ENCODE data around the gene IL16. TPM values are rescaled to one million over a fixed set of nuclear protein-coding genes. Genes with fewer than 3 reads are reported as not detected.

Gene IL16
- total and polyA plus RNA-seq, 9 of the 15 experiments (the other 6 are each of a cell fraction or from before 2014, with no cell fraction given), result 1.4 to 18.8 (median 10.6) TPM

DNA sequence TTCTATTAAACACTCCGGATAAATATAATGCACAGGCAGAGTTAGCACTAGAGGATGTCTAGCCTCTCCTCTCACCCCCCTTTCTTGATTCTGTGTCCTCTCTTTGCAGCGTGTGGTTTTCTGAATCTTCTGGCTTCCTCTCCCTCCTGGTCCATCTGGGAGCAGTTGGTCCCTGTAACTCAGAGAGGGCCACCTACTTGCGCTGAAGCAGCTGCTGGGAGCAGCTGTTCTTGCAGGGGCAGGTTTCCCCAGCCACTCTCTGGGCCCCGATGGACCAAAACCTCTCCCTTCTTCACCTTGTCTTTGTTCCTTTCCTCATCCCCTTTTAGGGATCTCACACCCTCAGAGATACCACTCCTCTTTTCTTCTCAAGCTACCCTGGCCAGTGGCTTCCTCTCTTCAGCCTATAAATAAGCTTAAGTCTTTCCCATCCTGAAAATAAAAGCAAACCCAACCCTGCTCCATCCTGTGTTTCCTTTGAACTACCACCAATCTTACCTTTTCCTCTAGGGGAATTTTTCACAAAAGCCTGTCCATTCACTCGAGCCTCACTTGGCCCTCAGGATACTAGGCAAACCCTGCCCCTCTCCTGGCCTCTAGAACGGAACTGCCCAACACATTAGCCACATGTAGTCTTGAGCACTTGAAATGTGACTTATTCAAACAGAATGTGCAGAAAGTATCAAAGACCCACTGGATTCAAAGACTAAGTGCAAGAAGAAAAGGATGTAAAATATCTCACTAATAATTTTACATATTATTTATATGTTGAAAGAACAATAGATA lies 67.6 kb downstream of the IL16 start:
- Histone ChIP-seq H3K9ac (ENCODE audit: insufficient read depth in 1 of 2, low read depth in 2 of 2, low read length in 2 of 2) (no peak overlapping the region), H3K36me3 (ENCODE audit: control insufficient read depth, insufficient read depth, low read length) (peaks cover 3% of the 10 kb centered on the region; the same call in 2 of the 3 replicates), H3K9me3 (replicated peaks; ENCODE audit: control insufficient read depth, insufficient read depth, low read depth, low read length) (no peaks in the 10 kb centered on the region), H3K79me2 (ENCODE audit: control insufficient read depth, insufficient read depth, low read length) (no peaks in the 10 kb centered on the region), H3K4me3 (no peak overlapping the region), H3K27ac (ENCODE audit: extremely low read depth, low read depth, low read length) (no peak overlapping the region), H3K27me3 (ENCODE audit: control insufficient read depth in 2 of 2, insufficient read depth in 2 of 2, low read length in 2 of 2) (no peaks in the 10 kb centered on the region), H3K4me2 (ENCODE audit: insufficient read depth, low read length) (no peak overlapping the region), H3K4me1 (replicated peaks in 1 of 2; ENCODE audit: control insufficient read depth in 2 of 2, insufficient read depth in 2 of 2, low read length in 2 of 2) (peaks cover 3 to 13% of the 10 kb centered on the region in 2 experiments; a peak in 3 of 5 replicates), H4K20me1 (replicated peaks; ENCODE audit: control insufficient read depth, insufficient read depth, low read length) (no peaks in the 10 kb centered on the region), H3K9me1 (ENCODE audit: control insufficient read depth, insufficient read depth, low read length) (no peaks in the 10 kb centered on the region), H2AFZ (ENCODE audit: low read depth, low read length) (no peak overlapping the region)
- in situ Hi-C loops (cut with MboI) (loop anchor here (10.0 kb wide), 1 partner anchor 809 kb away; no protein-coding TSS in a partner anchor), intact Hi-C loops (cut with micrococcal nuclease) (no loop called here)
- TF ChIP-seq, protein P1, sequence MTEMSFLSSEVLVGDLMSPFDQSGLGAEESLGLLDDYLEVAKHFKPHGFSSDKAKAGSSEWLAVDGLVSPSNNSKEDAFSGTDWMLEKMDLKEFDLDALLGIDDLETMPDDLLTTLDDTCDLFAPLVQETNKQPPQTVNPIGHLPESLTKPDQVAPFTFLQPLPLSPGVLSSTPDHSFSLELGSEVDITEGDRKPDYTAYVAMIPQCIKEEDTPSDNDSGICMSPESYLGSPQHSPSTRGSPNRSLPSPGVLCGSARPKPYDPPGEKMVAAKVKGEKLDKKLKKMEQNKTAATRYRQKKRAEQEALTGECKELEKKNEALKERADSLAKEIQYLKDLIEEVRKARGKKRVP (CRISPR knock-in tag; IDR thresholded peaks at IDR 0.05), result no peak
- TF ChIP-seq, protein P2, sequence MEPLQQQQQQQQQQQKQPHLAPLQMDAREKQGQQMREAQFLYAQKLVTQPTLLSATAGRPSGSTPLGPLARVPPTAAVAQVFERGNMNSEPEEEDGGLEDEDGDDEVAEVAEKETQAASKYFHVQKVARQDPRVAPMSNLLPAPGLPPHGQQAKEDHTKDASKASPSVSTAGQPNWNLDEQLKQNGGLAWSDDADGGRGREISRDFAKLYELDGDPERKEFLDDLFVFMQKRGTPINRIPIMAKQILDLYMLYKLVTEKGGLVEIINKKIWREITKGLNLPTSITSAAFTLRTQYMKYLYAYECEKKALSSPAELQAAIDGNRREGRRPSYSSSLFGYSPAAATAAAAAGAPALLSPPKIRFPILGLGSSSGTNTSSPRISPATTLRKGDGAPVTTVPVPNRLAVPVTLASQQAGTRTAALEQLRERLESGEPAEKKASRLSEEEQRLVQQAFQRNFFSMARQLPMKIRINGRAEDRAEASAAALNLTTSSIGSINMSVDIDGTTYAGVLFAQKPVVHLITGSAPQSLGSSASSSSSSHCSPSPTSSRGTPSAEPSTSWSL (CRISPR knock-in tag; IDR thresholded peaks at IDR 0.05; ENCODE audit: borderline replicate concordance), result no peak
- TF ChIP-seq ZNF232 (CRISPR knock-in tag; IDR thresholded peaks at IDR 0.05), result no peak
- no peak for TF ChIP-seq NFIC (IDR thresholded peaks at IDR 0.05)
- TF ChIP-seq, protein P3, sequence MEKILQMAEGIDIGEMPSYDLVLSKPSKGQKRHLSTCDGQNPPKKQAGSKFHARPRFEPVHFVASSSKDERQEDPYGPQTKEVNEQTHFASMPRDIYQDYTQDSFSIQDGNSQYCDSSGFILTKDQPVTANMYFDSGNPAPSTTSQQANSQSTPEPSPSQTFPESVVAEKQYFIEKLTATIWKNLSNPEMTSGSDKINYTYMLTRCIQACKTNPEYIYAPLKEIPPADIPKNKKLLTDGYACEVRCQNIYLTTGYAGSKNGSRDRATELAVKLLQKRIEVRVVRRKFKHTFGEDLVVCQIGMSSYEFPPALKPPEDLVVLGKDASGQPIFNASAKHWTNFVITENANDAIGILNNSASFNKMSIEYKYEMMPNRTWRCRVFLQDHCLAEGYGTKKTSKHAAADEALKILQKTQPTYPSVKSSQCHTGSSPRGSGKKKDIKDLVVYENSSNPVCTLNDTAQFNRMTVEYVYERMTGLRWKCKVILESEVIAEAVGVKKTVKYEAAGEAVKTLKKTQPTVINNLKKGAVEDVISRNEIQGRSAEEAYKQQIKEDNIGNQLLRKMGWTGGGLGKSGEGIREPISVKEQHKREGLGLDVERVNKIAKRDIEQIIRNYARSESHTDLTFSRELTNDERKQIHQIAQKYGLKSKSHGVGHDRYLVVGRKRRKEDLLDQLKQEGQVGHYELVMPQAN (IDR thresholded peaks at IDR 0.05; ENCODE audit: borderline replicate concordance), result no peak
- no peak for TF ChIP-seq HLTF (IDR thresholded peaks at IDR 0.05)
- WGBS (ENCODE audit: insufficient coverage, low coverage, missing lambda C conversion rate), result 69% methylated on average over 6 of the region's 6 CpGs
- FAIRE-seq (no peak), ATAC-seq (no peak), DNase-seq (ENCODE audit: extremely low read depth in 1 of 4, low spot score in 3 of 4) (no peak)
- POLR2A ChIA-PET, result no interaction called here
- CTCF ChIA-PET (ENCODE audit: low intra/inter-chr PET ratio), result interaction anchor here (3.7 to 4.5 kb wide), 2 partner anchors 158 to 286 kb away, joined by 53 to 115 read pairs; no protein-coding TSS in a partner anchor
- BruUV-seq (replicated peaks), result no TSS peak
